ENCODE measurements around the gene DCST2.

GRCh38 chr1:155069551-155070157 is 36.1 kb upstream of the DCST2 start:
- no peak for TF ChIP-seq CTCF (IDR thresholded peaks at IDR 0.05)
- TF ChIP-seq POLR2A (IDR thresholded peaks at IDR 0.05): no peak
